Hepatocyte (in vitro differentiated cells): ENCODE results near the gene HMGN4. TPM values are rescaled to one million over a fixed set of nuclear protein-coding genes. Genes with fewer than 3 reads are reported as not detected.

Source experiments
- DNase-seq: peaks from one replicate; pipeline ENCODE4 v3.0.0-alpha.2; 2016; ENCODE audit warnings: low spot score
- H2AFZ ChIP-seq: fragments of 200-600 bp; sonication (generic); 2 replicates; pipeline ENCODE4 v1.6.0; 2016; ENCODE audit warnings: antibody characterized with exemption, mild to moderate bottlenecking
- H3K27ac ChIP-seq: fragments of 200-600 bp; sonication (generic); 2 replicates; pipeline ENCODE4 v1.5.1; 2016; ENCODE audit warnings: mild to moderate bottlenecking
- H3K27me3 ChIP-seq: fragments of 200-600 bp; sonication (generic); 2 replicates; pipeline ENCODE4 v1.6.1; 2016
- H3K36me3 ChIP-seq: fragments of 200-600 bp; sonication (generic); replicated peaks from 2 replicates; pipeline ENCODE4 v1.5.1; 2016; ENCODE audit warnings: low read depth; ENCODE audit not compliant: insufficient read depth
- H3K4me1 ChIP-seq: fragments of 200-600 bp; sonication (generic); 2 replicates; pipeline ENCODE4 v1.5.1; 2016; ENCODE audit warnings: mild to moderate bottlenecking, moderate library complexity; ENCODE audit not compliant: insufficient read depth
- H3K4me2 ChIP-seq: fragments of 200-600 bp; sonication (generic); 2 replicates; pipeline ENCODE4 v1.6.0; 2016
- H3K4me3 ChIP-seq: fragments of 200-600 bp; sonication (generic); 2 replicates; pipeline ENCODE4 v1.5.1; 2016; ENCODE audit warnings: mild to moderate bottlenecking
- H3K79me2 ChIP-seq: fragments of 200-600 bp; sonication (generic); 2 replicates; pipeline ENCODE4 v1.6.0; 2017; ENCODE audit warnings: mild to moderate bottlenecking
- H3K9me2 ChIP-seq: fragments of 200-600 bp; sonication (generic); replicated peaks from 2 replicates; pipeline ENCODE4 v1.6.0; 2017; ENCODE audit warnings: mild to moderate bottlenecking; ENCODE audit not compliant: insufficient read depth
- H3K9me3 ChIP-seq: fragments of 200-600 bp; sonication (generic); 2 replicates; pipeline ENCODE4 v1.5.1; 2016; ENCODE audit warnings: low read depth, mild to moderate bottlenecking
- H4K20me1 ChIP-seq: fragments of 200-600 bp; sonication (generic); 2 replicates; pipeline ENCODE4 v1.6.0; 2016; ENCODE audit warnings: mild to moderate bottlenecking; ENCODE audit not compliant: insufficient read depth, poor library complexity, severe bottlenecking
- EZH2 ChIP-seq: fragments of 200-600 bp; sonication (generic); IDR thresholded peaks from 2 replicates; pipeline ENCODE4 v1.6.1; 2016; ENCODE audit warnings: antibody characterized with exemption, mild to moderate bottlenecking, borderline replicate concordance
- EZH2phosphoT487 ChIP-seq: fragments of 200-600 bp; sonication (generic); IDR thresholded peaks from one replicate; pipeline ENCODE4 v1.6.1; 2018; ENCODE audit warnings: antibody characterized with exemption, mild to moderate bottlenecking, low read depth, moderate library complexity; ENCODE audit not compliant: unreplicated experiment, severe bottlenecking
- WGBS: methylation state at CpG from one replicate; pipeline ENCODE4 v1.1.6; 2016; ENCODE audit warnings: low lambda C conversion rate; ENCODE audit errors: missing lambda C conversion rate; 5-methylcytosine and 5-hydroxymethylcytosine counted together
- polyA plus RNA-seq: library from polyadenylated mRNA; unstranded; fragments of >200 nt; fragmentation: Nextera tagmentation; extraction: Ambion mirVana; gene quantifications from 2 replicates; pipeline ENCODE4 v1.2.1, GENCODE V29; 2016
- total RNA-seq: library from RNA; depleted of rRNA; stranded (reverse); fragments of >200 nt; gene quantifications from 2 replicates; pipeline ENCODE4 v1.2.3, GENCODE V29; 2014
- TF ChIP-seq, protein P1 (sequence below): fragments of 200-600 bp; sonication (generic); IDR thresholded peaks from 2 replicates; pipeline ENCODE4 v1.5.1; 2016; ENCODE audit warnings: antibody characterized with exemption, mild to moderate bottlenecking; ENCODE audit not compliant: poor library complexity

The HMGN4 gene
- total and polyA plus RNA-seq, 2 experiments from 2014 or later = 41.2 to 53.5 TPM

DNA sequence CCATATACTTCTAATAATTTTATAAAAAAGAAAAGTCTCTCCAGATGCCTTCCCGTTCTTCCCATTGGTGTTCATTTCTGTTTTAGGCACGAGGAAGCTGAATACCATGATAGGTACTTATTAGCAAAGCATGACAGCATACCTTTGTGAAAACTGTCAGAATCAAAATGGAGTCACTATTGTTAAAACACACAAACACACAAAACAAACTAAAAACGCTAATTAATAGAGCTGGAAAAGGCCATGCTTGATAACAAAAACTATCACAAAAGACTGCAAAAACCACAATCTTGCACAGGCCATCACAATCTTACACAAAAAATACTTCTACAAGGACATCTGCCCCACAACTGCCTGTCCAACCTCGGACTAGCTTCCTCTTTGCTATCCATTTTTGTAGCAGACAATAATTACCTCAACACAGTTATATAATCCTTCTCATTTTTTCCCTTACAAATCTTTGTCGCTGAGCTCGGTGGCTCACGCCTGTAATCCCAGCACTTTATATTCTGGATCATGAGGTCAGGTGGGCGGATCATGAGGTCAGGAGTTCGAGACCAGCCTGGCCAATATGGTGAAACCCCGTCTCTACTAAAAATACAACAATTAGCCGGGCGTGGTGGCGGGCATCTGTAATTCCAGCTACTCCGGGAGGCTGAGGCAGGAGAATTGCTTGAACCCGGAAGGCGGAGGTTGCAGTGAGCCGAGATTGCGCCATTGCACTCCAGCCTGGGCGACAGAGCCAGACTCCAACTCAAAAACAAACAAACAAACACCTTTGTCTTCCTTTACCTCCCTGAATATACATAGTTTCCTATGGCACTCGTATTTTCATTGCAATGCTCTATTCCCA is 55.3 kb downstream of the HMGN4 start:
- Histone ChIP-seq H3K4me2 (peak overlapping the region; percentile 91), H3K4me1 (peaks cover 6% of the 10 kb centered on the region), H3K4me3 (no peak overlapping the region), H3K9me2 (no peaks in the 10 kb centered on the region), H2AFZ (no peak overlapping the region), H3K36me3 (no peaks in the 10 kb centered on the region), H3K79me2 (peaks cover 17% of the 10 kb centered on the region), H3K27me3 (peaks cover 44% of the 10 kb centered on the region), H4K20me1 (no peaks in the 10 kb centered on the region), H3K9me3 (no peaks in the 10 kb centered on the region), H3K27ac (no peak overlapping the region)
- no peak for DNase-seq
- TF ChIP-seq, protein P1, sequence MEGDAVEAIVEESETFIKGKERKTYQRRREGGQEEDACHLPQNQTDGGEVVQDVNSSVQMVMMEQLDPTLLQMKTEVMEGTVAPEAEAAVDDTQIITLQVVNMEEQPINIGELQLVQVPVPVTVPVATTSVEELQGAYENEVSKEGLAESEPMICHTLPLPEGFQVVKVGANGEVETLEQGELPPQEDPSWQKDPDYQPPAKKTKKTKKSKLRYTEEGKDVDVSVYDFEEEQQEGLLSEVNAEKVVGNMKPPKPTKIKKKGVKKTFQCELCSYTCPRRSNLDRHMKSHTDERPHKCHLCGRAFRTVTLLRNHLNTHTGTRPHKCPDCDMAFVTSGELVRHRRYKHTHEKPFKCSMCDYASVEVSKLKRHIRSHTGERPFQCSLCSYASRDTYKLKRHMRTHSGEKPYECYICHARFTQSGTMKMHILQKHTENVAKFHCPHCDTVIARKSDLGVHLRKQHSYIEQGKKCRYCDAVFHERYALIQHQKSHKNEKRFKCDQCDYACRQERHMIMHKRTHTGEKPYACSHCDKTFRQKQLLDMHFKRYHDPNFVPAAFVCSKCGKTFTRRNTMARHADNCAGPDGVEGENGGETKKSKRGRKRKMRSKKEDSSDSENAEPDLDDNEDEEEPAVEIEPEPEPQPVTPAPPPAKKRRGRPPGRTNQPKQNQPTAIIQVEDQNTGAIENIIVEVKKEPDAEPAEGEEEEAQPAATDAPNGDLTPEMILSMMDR = no peak
- TF ChIP-seq EZH2 (peak; percentile 75), EZH2phosphoT487 (no peak)
- WGBS = 15% methylated on average over 20 of the region's 20 CpGs

DNA sequence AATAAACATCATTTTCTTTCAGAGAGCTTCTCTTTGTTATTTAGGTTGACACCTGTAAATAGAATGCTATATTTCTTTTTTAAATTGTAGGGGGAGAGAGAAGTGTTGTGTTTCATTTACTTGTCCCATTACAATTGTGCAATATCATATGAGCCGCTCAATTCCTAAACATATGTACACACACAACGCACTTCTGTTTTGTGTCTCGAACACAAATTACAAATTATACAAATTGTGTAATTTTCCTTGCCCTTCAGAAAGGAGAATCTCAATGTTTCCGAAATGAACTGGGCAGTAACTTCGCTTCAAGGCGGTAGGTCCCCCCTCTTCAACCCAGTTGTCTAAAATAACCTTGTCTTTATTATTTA is 55.9 kb downstream of the HMGN4 start:
- no peaks in the 10 kb centered on the region for H4K20me1 ChIP-seq
- peak overlapping the region; percentile 91 for H3K4me2 ChIP-seq
- no peaks in the 10 kb centered on the region for H3K36me3 ChIP-seq
- no peaks in the 10 kb centered on the region for H3K9me3 ChIP-seq
- TF ChIP-seq EZH2phosphoT487 (no peak), EZH2 (peak; percentile 20)
- TF ChIP-seq, protein P1 = no peak
- WGBS = 2% methylated on average over 6 of the region's 6 CpGs
- H2AFZ ChIP-seq = no peak overlapping the region
- no peaks in the 10 kb centered on the region for H3K9me2 ChIP-seq
- peaks cover 20% of the 10 kb centered on the region for H3K79me2 ChIP-seq
- H3K4me1 ChIP-seq = peaks cover 6% of the 10 kb centered on the region
- DNase-seq = no peak
- H3K27me3 ChIP-seq = peaks cover 44% of the 10 kb centered on the region
- no peak overlapping the region for H3K4me3 ChIP-seq
- no peak overlapping the region for H3K27ac ChIP-seq

DNA sequence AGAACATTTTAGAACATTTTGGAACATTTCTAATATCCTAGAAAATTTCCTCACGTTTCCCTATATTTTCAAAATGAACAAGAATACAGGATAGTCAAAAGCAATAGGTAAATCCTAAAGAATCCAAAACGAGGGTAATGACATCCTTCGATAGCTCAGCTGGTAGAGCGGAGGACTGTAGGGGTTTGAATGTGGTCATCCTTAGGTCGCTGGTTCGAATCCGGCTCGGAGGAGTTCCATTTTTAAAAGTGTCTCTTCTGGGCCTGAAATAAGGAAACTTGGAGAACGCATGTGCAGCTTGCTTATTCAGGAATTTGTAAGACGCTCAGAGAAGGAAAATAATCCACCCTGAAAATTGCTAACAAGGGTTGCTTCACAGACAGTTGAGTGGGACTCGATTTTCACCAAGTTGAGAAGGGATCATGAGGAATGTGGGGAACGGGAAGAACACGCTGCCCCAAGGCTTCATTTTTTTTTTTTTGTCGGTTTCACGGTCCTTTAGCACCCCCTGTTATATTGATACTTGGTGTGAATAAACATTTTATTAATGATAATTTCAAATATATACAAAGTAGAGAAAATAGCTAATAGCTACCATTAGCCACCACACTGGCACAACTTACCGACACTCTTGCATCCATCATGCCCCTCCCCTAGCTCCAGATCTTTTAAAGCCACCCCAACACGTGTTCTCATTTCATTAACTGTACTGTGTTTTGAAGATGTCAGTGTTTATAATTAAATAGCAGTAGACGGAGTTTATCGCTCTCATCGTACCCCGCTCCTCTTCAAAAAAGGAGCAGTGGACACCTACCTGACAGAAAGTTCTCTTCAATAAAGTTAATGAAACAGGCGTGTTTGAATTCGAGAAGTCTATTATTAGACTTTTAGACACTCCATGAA is 56.8 kb downstream of the HMGN4 start:
- peak overlapping the region; percentile 65 for H2AFZ ChIP-seq

More for the DNA sequence above, 56.8 kb downstream of the HMGN4 start:
- Histone ChIP-seq H3K9me2 (no peaks in the 10 kb centered on the region), H3K79me2 (peaks cover 20% of the 10 kb centered on the region), H4K20me1 (no peaks in the 10 kb centered on the region), H3K4me2 (peak overlapping the region; percentile 91), H3K27me3 (peaks cover 44% of the 10 kb centered on the region), H3K4me1 (peaks cover 6% of the 10 kb centered on the region), H3K27ac (peak overlapping the region; percentile 22), H3K36me3 (no peaks in the 10 kb centered on the region), H3K4me3 (peak overlapping the region; percentile 22), H3K9me3 (no peaks in the 10 kb centered on the region)
- WGBS = 17% methylated on average over 23 of the region's 23 CpGs
- TF ChIP-seq EZH2phosphoT487 (no peak), EZH2 (no peak)
- TF ChIP-seq, protein P1 = no peak
- peak; percentile 36 for DNase-seq
